ENCODE data around the gene ABCB1.
"Not testable (repeated sequence)": the region's sequence is repeated elsewhere in the genome, so short reads cannot be mapped to it uniquely, and the experiment has no call there.

Gene ABCB1

GRCh38 chr7:87463982-87464381 lies 136.7 kb downstream of the ABCB1 start:
- no peak overlapping the region for H3K27ac ChIP-seq (ENCODE audit: low read length)
- peaks cover 10% of the 10 kb centered on the region; the same call in 1 of the 2 replicates for H3K4me1 ChIP-seq (ENCODE audit: insufficient read depth, low read length)

DNA sequence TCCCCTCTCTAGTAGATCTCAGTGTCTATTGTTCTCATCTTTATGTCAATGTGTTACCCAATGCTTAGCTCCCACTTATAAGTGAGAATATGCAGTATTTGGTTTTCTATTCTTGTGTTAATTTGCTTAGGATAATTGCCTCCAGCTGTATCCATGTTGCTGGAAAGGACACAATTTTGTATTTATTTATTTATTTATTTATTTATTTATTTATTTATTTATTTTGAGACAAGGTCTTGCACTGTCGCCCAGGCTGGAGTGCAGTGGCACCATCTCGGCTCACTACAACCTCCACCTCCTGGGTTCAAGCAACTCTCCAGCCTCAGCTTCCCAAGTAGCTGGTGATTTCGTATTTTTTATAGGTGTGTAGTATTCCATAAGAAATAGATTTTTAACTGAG lies 140.2 kb downstream of the ABCB1 start:
- H3K27ac ChIP-seq (ENCODE audit: low read length); H3K4me3 ChIP-seq (ENCODE audit: low read length); H3K36me3 ChIP-seq (ENCODE audit: insufficient read depth, low read depth, low read length); H3K27me3 ChIP-seq (ENCODE audit: insufficient read depth, low read length); H3K9ac ChIP-seq (ENCODE audit: low read depth, low read length); H3K9me3 ChIP-seq (ENCODE audit: insufficient read depth, low read depth, low read length): not testable (repeated sequence)
- H3K4me1 ChIP-seq (ENCODE audit: insufficient read depth, low read length): peaks cover 10% of the 10 kb centered on the region; the same call in 1 of the 2 replicates

More at GRCh38 chr7:87463982-87464381, 136.7 kb downstream of the ABCB1 start:
- no peak overlapping the region for H3K4me3 ChIP-seq (ENCODE audit: low read length)
- H3K27me3 ChIP-seq (ENCODE audit: insufficient read depth, low read length): no peaks in the 10 kb centered on the region
- H3K9me3 ChIP-seq (ENCODE audit: insufficient read depth, low read depth, low read length): no peaks in the 10 kb centered on the region
- H3K9ac ChIP-seq (ENCODE audit: low read depth, low read length): no peak overlapping the region
- no peaks in the 10 kb centered on the region for H3K36me3 ChIP-seq (ENCODE audit: insufficient read depth, low read depth, low read length)

- no peaks in the 10 kb centered on the region for H3K36me3 ChIP-seq (ENCODE audit: insufficient read depth, low read depth, low read length)
- no peak overlapping the region for H3K9ac ChIP-seq (ENCODE audit: low read depth, low read length)
- no peaks in the 10 kb centered on the region for H3K9me3 ChIP-seq (ENCODE audit: insufficient read depth, low read depth, low read length)
- H3K27ac ChIP-seq (ENCODE audit: low read length): no peak overlapping the region
- H3K27me3 ChIP-seq (ENCODE audit: insufficient read depth, low read length): no peaks in the 10 kb centered on the region
- H3K4me3 ChIP-seq (ENCODE audit: low read length): no peak overlapping the region
- H3K4me1 ChIP-seq (ENCODE audit: insufficient read depth, low read length): peaks cover 10% of the 10 kb centered on the region; the same call in 1 of the 2 replicates
Measured at GRCh38 chr7:87459941-87460340, 140.7 kb downstream of the ABCB1 start.

DNA sequence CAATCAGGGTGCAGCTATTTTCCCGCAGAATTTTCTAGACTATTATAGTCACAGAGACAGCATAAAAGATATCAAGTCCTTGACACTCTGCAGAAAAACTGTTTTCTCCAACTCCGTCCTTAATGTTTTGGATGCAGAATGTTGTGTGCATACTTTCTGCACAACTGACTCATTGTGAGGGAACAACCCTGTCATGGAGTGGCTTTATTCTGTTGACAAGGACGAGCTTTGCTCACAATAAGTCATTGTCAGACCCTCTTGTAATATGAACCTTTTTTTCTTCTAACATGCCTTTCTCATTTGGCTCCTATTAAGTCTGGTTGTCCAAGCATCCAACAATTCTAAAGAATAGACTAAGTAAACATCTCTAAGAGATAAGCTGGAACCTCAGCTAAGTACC lies 142.5 kb downstream of the ABCB1 start:
- H3K9me3 ChIP-seq (ENCODE audit: insufficient read depth, low read depth, low read length): no peaks in the 10 kb centered on the region
- H3K4me3 ChIP-seq (ENCODE audit: low read length): no peak overlapping the region
- H3K4me1 ChIP-seq (ENCODE audit: insufficient read depth, low read length): no peaks in the 10 kb centered on the region
- H3K27me3 ChIP-seq (ENCODE audit: insufficient read depth, low read length): no peaks in the 10 kb centered on the region
- no peak overlapping the region for H3K9ac ChIP-seq (ENCODE audit: low read depth, low read length)
- H3K27ac ChIP-seq (ENCODE audit: low read length): no peak overlapping the region
- H3K36me3 ChIP-seq (ENCODE audit: insufficient read depth, low read depth, low read length): no peaks in the 10 kb centered on the region

DNA sequence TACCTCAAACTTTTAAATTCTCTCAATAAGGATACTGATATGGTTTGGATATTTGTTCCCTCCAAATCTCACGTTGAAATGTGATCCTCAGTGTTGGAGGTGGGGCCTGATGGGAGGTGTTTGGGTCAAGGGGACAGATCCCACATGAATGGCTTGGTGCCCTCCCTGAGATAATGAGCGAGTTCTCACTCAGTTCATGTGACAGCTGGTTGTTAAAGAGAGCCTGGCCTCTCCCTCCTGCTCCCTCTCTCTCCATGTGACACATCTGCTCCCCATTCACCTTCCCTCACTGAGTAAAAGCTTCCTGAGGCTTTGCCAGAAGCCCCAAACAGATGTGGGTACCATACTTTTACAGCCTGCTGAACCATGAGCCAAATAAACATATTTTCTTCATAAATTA lies 144.4 kb downstream of the ABCB1 start:
- no peak overlapping the region for H3K27ac ChIP-seq (ENCODE audit: low read length)
- H3K27me3 ChIP-seq (ENCODE audit: insufficient read depth, low read length): no peaks in the 10 kb centered on the region
- no peaks in the 10 kb centered on the region for H3K4me1 ChIP-seq (ENCODE audit: insufficient read depth, low read length)
- no peak overlapping the region for H3K9ac ChIP-seq (ENCODE audit: low read depth, low read length)
- H3K36me3 ChIP-seq (ENCODE audit: insufficient read depth, low read depth, low read length): no peaks in the 10 kb centered on the region
- H3K9me3 ChIP-seq (ENCODE audit: insufficient read depth, low read depth, low read length): no peaks in the 10 kb centered on the region
- H3K4me3 ChIP-seq (ENCODE audit: low read length): no peak overlapping the region
